Left ventricle myocardium superior (tissue), 1 donor: Measurements from ENCODE around the gene STRBP. TPM values are rescaled to one million over a fixed set of nuclear protein-coding genes. Genes with fewer than 3 reads are reported as not detected.
"Not testable (repeated sequence)": the region's sequence is repeated elsewhere in the genome, so short reads cannot be mapped to it uniquely, and the experiment has no call there.

Experiments
- ATAC-seq: fragments of 200-7000 bp; cut with Tn5 transposase; one replicate; pipeline ENCODE4 v1.9.1; 2020; ENCODE audit warnings: mild to moderate bottlenecking, moderate library complexity
- DNase-seq: peaks from one replicate; pipeline ENCODE4 v3.0.0-alpha.2; 2020
- intact Hi-C: fragments of 100-400 bp; cut with micrococcal nuclease; formaldehyde crosslinking; loops from one replicate; pipeline ENCODE4 v1.11.0; 2022
- total RNA-seq: library from RNA; stranded (reverse); fragmentation: NEBNext Ultra II Directional; extraction: Animal tissue kit (Norgen Biotek cat#: 25700); gene quantifications from one replicate; pipeline ENCODE4 v1.2.1, GENCODE V29; 2021
- donor health status: DM: no; HTN: yes; CAD: no; lungs with severe emphysema.

Gene STRBP
- total RNA-seq, 1 donor from 2014 or later = 21.3 TPM

GRCh38 chr9:123216251-123216797 lies 52.1 kb downstream of the STRBP start:
- ATAC-seq (no peak), DNase-seq (no peak)
- intact Hi-C loops = no loop called here

GRCh38 chr9:123211081-123211480 lies 57.3 kb downstream of the STRBP start:
- intact Hi-C loops = no loop called here
- no peak for DNase-seq
- no peak for ATAC-seq

GRCh38 chr9:123208626-123209174 lies 59.7 kb downstream of the STRBP start:
- intact Hi-C loops = no loop called here
- DNase-seq (no peak), ATAC-seq (peak; percentile 68)

- DNase-seq (no peak), ATAC-seq (no peak)
- intact Hi-C loops = no loop called here
Measured at GRCh38 chr9:123206065-123206464, 62.3 kb downstream of the STRBP start.

- intact Hi-C loops = no loop called here
- DNase-seq (no peak), ATAC-seq (no peak)
Measured at GRCh38 chr9:123201083-123201482, 67.3 kb downstream of the STRBP start.

GRCh38 chr9:123200469-123200868 lies 67.9 kb downstream of the STRBP start:
- DNase-seq, intact Hi-C loops, ATAC-seq: not testable (repeated sequence)

- ATAC-seq = no peak
Measured at GRCh38 chr9:123196124-123196523, 72.3 kb downstream of the STRBP start.

GRCh38 chr9:123194023-123194422 lies 74.4 kb downstream of the STRBP start:
- intact Hi-C loops = no loop called here

More at GRCh38 chr9:123196124-123196523, 72.3 kb downstream of the STRBP start:
- no peak for DNase-seq
- intact Hi-C loops = no loop called here

GRCh38 chr9:123191680-123192079 lies 76.7 kb downstream of the STRBP start:
- intact Hi-C loops = no loop called here
- no peak for DNase-seq
- ATAC-seq = no peak

More at GRCh38 chr9:123194023-123194422, 74.4 kb downstream of the STRBP start:
- DNase-seq = no peak
- ATAC-seq = no peak

GRCh38 chr9:123191260-123191659 lies 77.1 kb downstream of the STRBP start:
- ATAC-seq (no peak), DNase-seq (no peak)
- intact Hi-C loops = no loop called here

- intact Hi-C loops = no loop called here
- no peak for ATAC-seq
Measured at GRCh38 chr9:123187131-123187530, 81.3 kb downstream of the STRBP start.

GRCh38 chr9:123186029-123186428 lies 82.4 kb downstream of the STRBP start:
- ATAC-seq, DNase-seq, intact Hi-C loops: not testable (repeated sequence)

More at GRCh38 chr9:123187131-123187530, 81.3 kb downstream of the STRBP start:
- no peak for DNase-seq

- ATAC-seq (peak; percentile 69), DNase-seq (no peak)
- intact Hi-C loops = no loop called here
Measured at GRCh38 chr9:123176949-123177348, 91.4 kb downstream of the STRBP start.

GRCh38 chr9:123175854-123176629 lies 92.3 kb downstream of the STRBP start:
- DNase-seq (no peak), ATAC-seq (no peak)
- intact Hi-C loops = no loop called here

- DNase-seq (no peak), ATAC-seq (no peak)
- intact Hi-C loops = no loop called here
Measured at GRCh38 chr9:123174887-123175518, 93.4 kb downstream of the STRBP start.

GRCh38 chr9:123174079-123174478 lies 94.3 kb downstream of the STRBP start:
- ATAC-seq (no peak), DNase-seq (no peak)
- intact Hi-C loops = no loop called here

GRCh38 chr9:123169926-123170325 lies 98.5 kb downstream of the STRBP start:
- intact Hi-C loops = no loop called here
- DNase-seq (no peak), ATAC-seq (no peak)

GRCh38 chr9:123168586-123168985 lies 99.8 kb downstream of the STRBP start:
- no peak for DNase-seq
- ATAC-seq = no peak
- intact Hi-C loops = no loop called here

GRCh38 chr9:123167474-123167873 lies 100.9 kb downstream of the STRBP start:
- DNase-seq (no peak), ATAC-seq (no peak)
- intact Hi-C loops = no loop called here

GRCh38 chr9:123165813-123166212 lies 102.6 kb downstream of the STRBP start:
- ATAC-seq = no peak
- intact Hi-C loops = no loop called here
- DNase-seq = no peak
